Calu3 (cell line): ENCODE measurements around the gene NXNL1. TPM values are rescaled to one million over a fixed set of nuclear protein-coding genes. Genes with fewer than 3 reads are reported as not detected.

Experiments used
- BruUV-seq: library from RNA; stranded (reverse); fragments of 400-500 nt; replicated peaks from 2 replicates; lab custom pipeline; 2021; lab: Mats Ljungman, UMichigan
- CTCF ChIA-PET: fragments of 300-600 bp; sonication (Branson Sonifier 250); formaldehyde crosslinking; loops from one replicate; lab custom pipeline; 2022; ENCODE audit warnings: antibody characterized with exemption; lab: Charles Lee
- DNase-seq: peaks from one replicate; pipeline ENCODE4 v3.0.0; 2022
- H3K27ac Mint-ChIP-seq: one replicate; pipeline ENCODE4 v1.8.0; 2022; ENCODE audit warnings: mixed read lengths; ENCODE audit not compliant: unreplicated experiment
- H3K27me3 Mint-ChIP-seq: one replicate; pipeline ENCODE4 v1.8.0; 2022; ENCODE audit warnings: mixed read lengths; ENCODE audit not compliant: unreplicated experiment
- H3K36me3 Mint-ChIP-seq: one replicate; pipeline ENCODE4 v1.8.0; 2022; ENCODE audit warnings: mild to moderate bottlenecking, moderate library complexity, mixed read lengths; ENCODE audit not compliant: insufficient read depth, unreplicated experiment
- H3K4me1 Mint-ChIP-seq: one replicate; pipeline ENCODE4 v1.8.0; 2022; ENCODE audit warnings: mild to moderate bottlenecking, low read depth, mixed read lengths; ENCODE audit not compliant: unreplicated experiment
- H3K4me3 Mint-ChIP-seq: one replicate; pipeline ENCODE4 v1.8.0; 2022; ENCODE audit warnings: mild to moderate bottlenecking, low read depth, moderate library complexity, mixed read lengths; ENCODE audit not compliant: unreplicated experiment
- H3K9me3 Mint-ChIP-seq: one replicate; pipeline ENCODE4 v1.8.0; 2022; ENCODE audit warnings: low read depth, mixed read lengths; ENCODE audit not compliant: unreplicated experiment
- intact Hi-C: fragments of 100-400 bp; cut with micrococcal nuclease; formaldehyde crosslinking; loops from one replicate; pipeline ENCODE4 v1.10.0; 2022; ENCODE audit not compliant: unreplicated experiment
- total RNA-seq: library from RNA; stranded (reverse); gene quantifications from 2 replicates; pipeline ENCODE4 v1.2.3, GENCODE V29; 2022
- TF ChIP-seq, protein P1 (sequence below): fragments of 200-600 bp; IDR thresholded peaks from one replicate; pipeline ENCODE4 v1.8.0; 2022; ENCODE audit warnings: antibody characterized with exemption; ENCODE audit not compliant: unreplicated experiment

NXNL1 gene
- total RNA-seq, 1 experiment from 2014 or later, result not detected

GRCh38 chr19:17431417-17431816 lies 29.3 kb downstream of the NXNL1 start:
- no peak for DNase-seq
- no peaks in the 10 kb centered on the region for H3K36me3 Mint-ChIP-seq
- no peak overlapping the region for H3K27ac Mint-ChIP-seq
- BruUV-seq, result no TSS peak
- CTCF ChIA-PET, result no interaction called here
- H3K9me3 Mint-ChIP-seq, result no peaks in the 10 kb centered on the region
- intact Hi-C loops, result no loop called here
- TF ChIP-seq, protein P1, sequence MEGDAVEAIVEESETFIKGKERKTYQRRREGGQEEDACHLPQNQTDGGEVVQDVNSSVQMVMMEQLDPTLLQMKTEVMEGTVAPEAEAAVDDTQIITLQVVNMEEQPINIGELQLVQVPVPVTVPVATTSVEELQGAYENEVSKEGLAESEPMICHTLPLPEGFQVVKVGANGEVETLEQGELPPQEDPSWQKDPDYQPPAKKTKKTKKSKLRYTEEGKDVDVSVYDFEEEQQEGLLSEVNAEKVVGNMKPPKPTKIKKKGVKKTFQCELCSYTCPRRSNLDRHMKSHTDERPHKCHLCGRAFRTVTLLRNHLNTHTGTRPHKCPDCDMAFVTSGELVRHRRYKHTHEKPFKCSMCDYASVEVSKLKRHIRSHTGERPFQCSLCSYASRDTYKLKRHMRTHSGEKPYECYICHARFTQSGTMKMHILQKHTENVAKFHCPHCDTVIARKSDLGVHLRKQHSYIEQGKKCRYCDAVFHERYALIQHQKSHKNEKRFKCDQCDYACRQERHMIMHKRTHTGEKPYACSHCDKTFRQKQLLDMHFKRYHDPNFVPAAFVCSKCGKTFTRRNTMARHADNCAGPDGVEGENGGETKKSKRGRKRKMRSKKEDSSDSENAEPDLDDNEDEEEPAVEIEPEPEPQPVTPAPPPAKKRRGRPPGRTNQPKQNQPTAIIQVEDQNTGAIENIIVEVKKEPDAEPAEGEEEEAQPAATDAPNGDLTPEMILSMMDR, result no peak
- no peaks in the 10 kb centered on the region for H3K27me3 Mint-ChIP-seq
- no peak overlapping the region for H3K4me3 Mint-ChIP-seq
- H3K4me1 Mint-ChIP-seq, result no peaks in the 10 kb centered on the region

DNA sequence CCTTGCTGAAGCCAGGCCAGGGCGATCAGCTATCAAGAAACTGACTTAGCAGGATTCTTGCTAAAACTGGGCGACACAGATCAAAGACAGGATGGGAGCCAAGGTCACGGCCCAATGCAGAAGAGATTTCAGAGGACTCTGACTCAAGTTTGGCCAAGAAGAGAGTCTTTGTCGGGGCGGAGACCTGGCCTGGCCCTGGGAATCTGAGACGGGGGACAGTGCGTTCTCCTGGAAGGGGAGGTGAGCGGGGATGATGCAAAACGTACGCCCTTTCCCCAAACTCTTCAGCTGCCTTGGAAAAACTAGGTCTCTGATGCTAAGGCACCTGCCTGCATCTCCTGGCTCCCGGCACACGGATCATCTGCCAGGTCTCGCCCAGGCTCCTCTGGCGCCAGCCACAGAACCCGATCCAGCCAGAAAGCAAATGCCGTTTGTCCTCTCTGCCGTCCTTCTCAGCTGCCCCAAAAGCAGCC lies 31.0 kb downstream of the NXNL1 start:
- Mint-ChIP-seq H3K27me3 (no peaks in the 10 kb centered on the region), H3K27ac (no peak overlapping the region), H3K4me3 (no peak overlapping the region), H3K36me3 (no peaks in the 10 kb centered on the region), H3K9me3 (no peaks in the 10 kb centered on the region), H3K4me1 (no peaks in the 10 kb centered on the region)
- no peak for DNase-seq
- CTCF ChIA-PET, result interaction anchor here (0.6 to 1.5 kb wide), 3 partner anchors 10 to 319 kb away, joined by 3 to 5 read pairs (median 3); partner anchors contain the start of genes DDA1 and MVB12A
- BruUV-seq, result no TSS peak
- TF ChIP-seq, protein P1, result no peak
- intact Hi-C loops, result no loop called here

DNA sequence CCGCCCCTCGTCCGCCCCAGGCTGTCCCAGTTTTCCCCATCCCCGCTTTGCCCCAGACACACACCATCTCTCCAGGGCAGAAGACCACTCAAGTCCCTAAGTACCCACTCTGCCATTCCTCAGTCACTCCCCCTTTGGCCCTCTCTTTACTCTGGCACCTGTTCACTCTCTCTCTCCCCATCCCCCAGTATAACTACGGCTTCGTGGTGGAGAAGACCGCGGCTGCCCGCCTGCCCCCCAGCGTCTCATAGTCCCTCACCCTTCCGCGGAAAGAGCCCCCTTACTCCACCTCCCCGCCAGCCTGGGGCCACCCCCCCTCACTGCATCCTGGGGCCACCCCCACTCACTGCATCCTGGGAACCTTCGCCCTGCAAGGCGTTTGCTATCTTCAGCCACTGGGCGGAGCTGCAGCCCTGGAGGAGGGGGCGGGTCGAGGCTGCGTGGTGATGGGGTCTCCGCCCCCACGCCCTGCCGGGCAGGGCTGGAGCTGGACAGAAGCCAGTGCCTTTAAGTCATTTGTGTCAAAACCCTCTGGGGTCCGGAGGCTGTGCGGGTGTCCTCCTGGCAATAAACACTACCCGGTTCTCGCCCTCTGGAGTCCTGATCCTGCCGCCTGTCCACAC lies 35.9 kb downstream of the NXNL1 start:
- DNase-seq, result no peak
- Mint-ChIP-seq H3K9me3 (no peaks in the 10 kb centered on the region), H3K4me3 (no peak overlapping the region), H3K4me1 (no peaks in the 10 kb centered on the region), H3K27ac (no peak overlapping the region), H3K27me3 (no peaks in the 10 kb centered on the region), H3K36me3 (peaks cover 13% of the 10 kb centered on the region)
- no TSS peak for BruUV-seq
- TF ChIP-seq, protein P1, result no peak
- intact Hi-C loops, result no loop called here
- CTCF ChIA-PET, result no interaction called here

DNA sequence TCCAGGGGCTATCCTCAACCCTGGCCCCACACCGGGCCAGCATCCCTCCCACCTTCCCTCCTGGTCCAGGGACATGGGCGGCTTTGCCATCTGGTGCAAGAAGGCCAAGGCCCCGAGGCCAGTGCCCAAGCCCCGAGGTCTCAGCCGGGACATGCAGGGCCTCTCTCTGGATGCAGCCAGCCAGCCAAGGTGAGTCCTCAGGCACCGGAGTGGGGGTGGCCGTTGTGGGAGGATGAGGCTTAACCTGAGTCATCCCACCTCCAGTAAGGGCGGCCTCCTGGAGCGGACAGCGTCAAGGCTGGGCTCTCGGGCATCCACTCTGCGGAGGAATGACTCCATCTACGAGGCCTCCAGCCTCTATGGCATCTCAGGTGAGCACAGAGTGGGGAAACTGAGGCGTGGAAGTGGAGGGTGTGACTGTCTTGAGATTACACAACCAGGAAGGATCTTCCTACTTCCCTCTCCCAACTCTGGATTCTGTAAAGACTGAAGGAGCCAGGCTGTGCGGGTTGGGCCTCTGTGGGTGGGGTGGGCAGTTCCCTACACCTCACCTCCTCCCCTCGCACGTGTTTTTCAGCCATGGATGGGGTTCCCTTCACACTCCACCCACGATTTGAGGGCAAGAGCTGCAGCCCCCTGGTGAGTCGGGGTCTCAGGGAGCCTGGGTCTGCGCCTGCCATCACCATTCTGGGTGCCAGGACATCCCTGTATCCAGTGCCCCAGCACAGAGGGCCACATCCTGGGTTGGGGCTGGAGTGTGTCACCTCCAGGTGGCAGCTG lies 37.1 kb downstream of the NXNL1 start:
- TF ChIP-seq, protein P1, result no peak
- H3K36me3 Mint-ChIP-seq, result peaks cover 21% of the 10 kb centered on the region
- no peaks in the 10 kb centered on the region for H3K4me1 Mint-ChIP-seq
- no peak overlapping the region for H3K27ac Mint-ChIP-seq
- CTCF ChIA-PET, result no interaction called here
- DNase-seq, result no peak
- H3K9me3 Mint-ChIP-seq, result no peaks in the 10 kb centered on the region
- no peak overlapping the region for H3K4me3 Mint-ChIP-seq
- no peaks in the 10 kb centered on the region for H3K27me3 Mint-ChIP-seq
- BruUV-seq, result no TSS peak
- intact Hi-C loops, result no loop called here
